GM19395 (cell line): ENCODE measurements around the gene IL1RAPL1.

Experiments used
- ATAC-seq: cut with Tn5 transposase; IDR thresholded peaks from one replicate; pipeline ENCODE4 v1.9.1; 2021; ENCODE audit warnings: mild to moderate bottlenecking, moderate library complexity; ENCODE audit not compliant: unreplicated experiment

The IL1RAPL1 gene

GRCh38 chrX:29699239-29699638 is 1112.0 kb downstream of the IL1RAPL1 start:
- ATAC-seq = no peak

GRCh38 chrX:29707088-29707487 is 1119.8 kb downstream of the IL1RAPL1 start:
- ATAC-seq = no peak

- no peak for ATAC-seq
Measured at GRCh38 chrX:29721152-29721551, 1133.9 kb downstream of the IL1RAPL1 start.

DNA sequence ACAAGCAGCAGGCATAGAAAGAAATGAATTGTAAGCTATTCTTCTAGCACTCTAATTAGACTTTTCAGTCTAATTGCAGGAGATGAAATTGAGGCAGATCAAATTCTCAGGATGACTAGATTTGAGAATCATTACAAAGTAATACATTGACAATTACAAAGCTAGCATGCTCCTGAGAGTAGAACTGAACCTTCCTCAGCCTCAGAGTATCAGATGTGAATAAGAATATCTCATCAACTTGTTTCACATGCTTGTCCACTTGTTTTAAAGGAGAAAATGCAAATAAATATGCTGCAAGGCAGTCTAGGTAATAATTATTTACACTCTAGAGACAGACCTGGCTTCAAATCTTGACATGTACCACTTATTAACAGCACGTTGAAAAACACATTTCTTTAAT is 1137.1 kb downstream of the IL1RAPL1 start:
- ATAC-seq = peak; percentile 71

- no peak for ATAC-seq
Measured at GRCh38 chrX:29726811-29727210, 1139.6 kb downstream of the IL1RAPL1 start.

- ATAC-seq = no peak
Measured at GRCh38 chrX:29728639-29729038, 1141.4 kb downstream of the IL1RAPL1 start.

DNA sequence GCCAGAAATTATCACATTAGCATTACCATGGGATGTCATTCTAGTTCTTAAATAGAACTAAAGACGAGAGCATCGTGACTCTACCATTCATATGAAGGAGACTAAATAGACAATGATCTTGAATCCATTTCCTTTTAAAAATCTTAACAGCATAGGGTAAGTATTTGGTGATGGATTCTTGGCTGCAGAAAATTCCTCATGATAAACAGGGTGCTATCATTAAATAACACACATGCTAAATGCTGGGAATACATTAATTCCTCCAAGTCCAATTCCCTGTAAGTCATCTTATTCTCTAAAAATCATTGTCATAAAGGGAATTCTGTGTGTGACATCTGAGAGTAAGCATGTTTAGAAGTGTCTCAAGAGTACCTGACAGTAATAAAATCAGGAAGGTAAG is 1157.7 kb downstream of the IL1RAPL1 start:
- no peak for ATAC-seq

DNA sequence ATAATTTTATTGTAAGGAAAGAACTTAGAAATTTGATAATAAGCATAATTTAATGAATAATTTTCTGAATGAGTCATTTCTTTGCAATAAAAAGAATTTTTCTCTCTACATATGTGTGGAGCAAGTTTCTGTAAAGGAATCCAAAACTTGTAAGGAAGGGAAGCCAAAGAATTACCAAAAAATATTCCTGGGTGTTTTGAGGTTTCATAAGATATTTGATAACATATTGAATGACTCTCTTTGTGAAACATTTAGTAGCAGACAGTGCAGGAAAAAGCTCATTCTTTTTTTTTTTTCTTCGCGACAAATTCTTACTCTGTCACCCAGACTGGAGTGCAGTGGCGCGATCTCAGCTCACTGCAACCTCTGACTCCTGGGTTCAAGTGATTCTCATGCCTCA is 1159.1 kb downstream of the IL1RAPL1 start:
- no peak for ATAC-seq

DNA sequence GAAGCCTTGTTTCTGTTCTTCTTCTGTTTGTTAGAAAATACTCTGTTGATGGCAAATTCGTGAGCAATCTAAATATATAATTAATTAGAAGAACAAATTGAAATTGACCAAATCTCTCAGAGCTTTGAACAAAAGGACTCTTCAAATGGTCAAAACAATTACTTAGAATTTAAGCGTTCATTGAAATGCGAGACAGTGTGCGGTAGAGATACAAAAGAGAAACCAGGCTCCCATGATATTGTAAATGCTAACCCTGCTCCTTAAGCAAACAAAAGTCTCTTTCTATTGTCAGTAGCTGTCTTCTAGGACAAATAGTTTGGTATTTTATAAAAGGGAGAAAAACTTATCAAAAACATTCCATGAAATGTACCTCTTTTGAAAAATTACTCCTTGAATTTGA is 1174.8 kb downstream of the IL1RAPL1 start:
- no peak for ATAC-seq

GRCh38 chrX:29775890-29776289 is 1188.6 kb downstream of the IL1RAPL1 start:
- ATAC-seq = no peak

GRCh38 chrX:29787656-29788055 is 1200.4 kb downstream of the IL1RAPL1 start:
- ATAC-seq = no peak

DNA sequence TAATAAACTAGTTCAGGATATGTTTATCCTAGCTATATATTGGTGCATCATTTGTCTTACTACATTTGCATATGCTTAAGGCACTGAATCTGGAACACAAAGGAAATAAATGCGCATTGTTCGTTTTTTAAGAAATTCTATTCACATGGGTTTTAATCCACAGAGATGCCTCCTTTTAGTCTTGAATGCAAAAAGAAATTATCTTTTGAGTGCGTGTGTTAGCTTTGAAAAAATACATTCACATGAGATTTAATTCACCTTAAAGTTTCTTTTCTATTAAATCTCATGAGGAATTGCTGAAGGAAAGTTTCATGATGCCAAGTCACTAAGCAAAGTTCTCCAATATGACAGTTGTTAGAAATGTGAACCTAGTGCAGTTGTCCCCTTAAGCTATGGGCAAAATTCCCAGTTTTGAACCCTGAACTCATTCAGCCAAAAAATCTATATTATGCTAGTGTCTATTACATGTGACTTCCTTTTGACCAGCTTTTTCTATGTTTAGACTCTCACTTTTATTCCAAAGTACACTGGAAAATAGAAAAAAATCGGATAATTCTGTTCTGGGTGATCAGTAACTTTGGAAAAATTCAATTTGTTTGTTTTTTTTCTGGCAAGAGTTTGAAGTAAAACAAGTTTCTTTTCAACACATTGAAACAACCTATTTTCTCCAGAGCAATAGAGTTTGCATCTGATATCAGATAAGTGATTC is 1201.9 kb downstream of the IL1RAPL1 start:
- no peak for ATAC-seq

DNA sequence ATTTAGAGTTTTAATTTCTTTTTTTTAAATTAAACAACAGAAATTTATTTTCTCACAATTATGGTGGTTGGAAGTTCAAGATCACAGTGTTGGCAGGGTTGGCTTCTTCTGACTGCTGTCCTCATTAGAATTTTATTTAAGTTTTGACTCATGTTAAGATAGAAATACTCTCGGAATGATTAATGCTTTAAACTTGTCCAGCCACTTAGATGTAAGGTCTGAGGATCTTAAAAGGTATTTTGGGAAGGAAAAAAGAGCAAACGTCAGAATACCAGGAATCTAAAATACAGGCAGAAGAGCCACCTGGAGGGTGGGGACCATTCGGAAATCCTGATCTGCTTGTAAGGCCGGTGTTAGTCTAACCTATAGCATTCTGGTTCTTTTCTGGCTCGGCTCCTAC is 1205.1 kb downstream of the IL1RAPL1 start:
- ATAC-seq = no peak

GRCh38 chrX:29797156-29797555 is 1209.9 kb downstream of the IL1RAPL1 start:
- no peak for ATAC-seq

- no peak for ATAC-seq
Measured at GRCh38 chrX:29798469-29798868, 1211.2 kb downstream of the IL1RAPL1 start.

DNA sequence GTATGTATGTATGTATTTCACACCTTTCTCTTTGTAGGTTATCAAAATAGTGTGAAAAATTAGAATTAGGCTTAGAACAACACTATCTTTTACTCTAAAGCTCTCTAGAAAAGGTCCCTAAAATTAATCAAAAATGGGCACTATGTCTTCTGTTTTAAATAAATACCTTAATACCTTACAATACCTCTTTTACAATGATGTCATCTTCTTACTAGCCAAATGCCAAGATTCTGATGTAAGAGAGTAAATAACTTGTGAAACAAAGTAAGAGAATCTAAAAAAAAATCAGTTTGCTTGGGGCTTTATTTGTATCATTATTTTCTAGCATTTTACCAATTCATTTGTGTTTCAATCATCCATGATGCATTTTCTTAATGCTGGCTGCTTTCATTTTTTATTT is 1225.9 kb downstream of the IL1RAPL1 start:
- no peak for ATAC-seq

DNA sequence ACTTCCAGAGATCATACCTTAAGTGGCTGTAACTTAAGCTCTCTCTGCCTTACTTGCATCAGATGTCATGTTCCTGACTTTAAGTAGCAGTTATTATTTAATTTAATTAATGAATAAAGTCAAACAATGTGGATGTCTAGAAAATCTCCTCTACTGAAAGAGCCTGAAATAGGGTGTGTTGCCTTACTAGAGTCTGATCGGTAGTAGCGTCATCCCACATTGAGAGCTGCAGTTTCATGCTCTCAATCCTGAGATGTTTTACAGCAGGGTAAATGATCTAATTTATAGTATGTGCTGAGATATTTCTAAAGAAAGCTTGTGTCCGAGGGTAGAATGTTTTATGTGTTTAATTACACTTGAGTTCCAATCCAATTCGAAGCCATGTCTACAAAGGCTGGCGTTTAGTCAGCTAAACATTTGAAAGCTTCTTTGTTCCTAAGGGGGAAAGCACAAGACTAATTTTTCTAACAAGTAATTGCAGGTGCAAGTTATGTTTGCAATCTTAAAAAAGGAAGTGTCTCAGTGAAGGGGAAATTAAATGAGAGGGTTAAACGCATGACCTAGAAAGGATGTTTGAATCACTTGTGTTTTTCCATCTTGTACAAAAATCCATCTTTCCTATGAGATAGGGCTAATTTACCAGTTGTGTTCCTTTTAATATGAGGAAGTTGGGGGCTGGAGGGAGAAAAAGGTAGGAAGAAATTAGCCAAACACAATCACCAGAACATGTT is 1237.1 kb downstream of the IL1RAPL1 start:
- no peak for ATAC-seq

GRCh38 chrX:29826742-29827141 is 1239.5 kb downstream of the IL1RAPL1 start:
- ATAC-seq = no peak

DNA sequence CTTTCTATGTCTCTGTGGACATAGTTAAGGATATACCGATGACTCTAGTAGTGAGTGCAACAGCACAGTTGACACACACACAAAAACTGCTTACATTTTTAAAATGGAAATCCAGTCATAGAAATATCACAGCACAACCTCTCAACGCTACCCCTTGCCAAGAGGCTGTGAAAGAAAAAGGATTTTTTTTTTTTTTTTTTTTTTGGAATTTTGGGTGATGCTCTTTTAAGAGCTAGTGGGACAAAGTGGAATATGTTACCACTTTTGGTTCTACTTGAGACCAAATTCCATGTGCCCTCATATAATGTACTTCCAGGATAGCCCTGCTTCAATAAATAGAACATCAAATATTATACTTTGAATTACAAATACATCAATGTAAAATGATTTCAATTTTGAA is 1247.1 kb downstream of the IL1RAPL1 start:
- no peak for ATAC-seq

GRCh38 chrX:29834764-29835163 is 1247.5 kb downstream of the IL1RAPL1 start:
- ATAC-seq = no peak

DNA sequence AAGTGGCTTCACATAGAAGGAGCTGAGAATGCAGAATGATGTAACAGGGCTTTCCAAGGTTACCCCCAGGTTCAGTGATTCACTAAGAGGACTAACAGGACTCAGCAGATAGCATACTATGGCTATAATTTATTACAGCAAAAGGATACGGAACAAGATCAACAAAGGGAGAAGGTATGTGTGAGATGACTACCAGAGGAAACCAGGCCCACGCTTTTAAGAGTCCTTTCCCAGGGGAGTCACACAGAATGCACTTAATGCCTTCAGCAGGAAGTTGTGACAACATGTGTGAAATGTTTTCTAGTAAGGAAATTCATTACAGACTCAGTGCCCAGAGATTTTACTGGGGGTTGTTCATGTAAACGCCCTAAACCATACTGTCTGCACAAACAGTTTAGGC is 1254.5 kb downstream of the IL1RAPL1 start:
- ATAC-seq = no peak

DNA sequence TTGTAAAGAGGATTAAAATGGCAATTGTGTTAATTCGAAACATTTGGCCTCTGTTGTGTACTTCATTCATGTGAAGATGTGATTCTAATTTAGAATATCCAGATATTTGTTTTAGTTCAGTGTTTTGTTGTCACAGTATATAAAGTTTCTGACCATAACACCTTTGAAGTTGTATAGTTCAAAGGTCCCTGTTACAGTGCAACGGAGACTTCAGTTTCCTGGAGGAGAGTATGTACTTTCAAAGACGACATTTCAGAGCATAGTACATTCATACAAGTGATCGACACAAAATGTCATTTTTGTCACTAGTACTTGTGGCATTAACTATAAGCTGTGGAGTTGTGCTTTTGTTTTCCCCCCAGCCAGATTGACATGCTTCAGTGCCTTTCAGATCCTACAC is 1255.3 kb downstream of the IL1RAPL1 start:
- no peak for ATAC-seq
